Measurements from ENCODE around the gene OLFML2A.

The OLFML2A gene

GRCh38 chr9:124747065-124747464 lies 29.9 kb upstream of the OLFML2A start:
- Histone ChIP-seq H3K9me3 (ENCODE audit: control insufficient read depth, insufficient read depth, low read length) (no peaks in the 10 kb centered on the region), H3K27ac (ENCODE audit: low read depth, low read length) (no peak overlapping the region), H3K36me3 (ENCODE audit: control insufficient read depth, insufficient read depth, low read length) (no peaks in the 10 kb centered on the region), H3K27me3 (ENCODE audit: control insufficient read depth, insufficient read depth, low read length) (no peaks in the 10 kb centered on the region), H3K4me3 (ENCODE audit: low read depth, low read length) (no peak overlapping the region), H3K9ac (ENCODE audit: low read depth, low read length) (no peak overlapping the region), H3K4me1 (ENCODE audit: control insufficient read depth, insufficient read depth, low read length) (peaks cover 14% of the 10 kb centered on the region)

GRCh38 chr9:124749284-124749683 lies 27.6 kb upstream of the OLFML2A start:
- no peak overlapping the region for H3K9ac ChIP-seq (ENCODE audit: low read depth, low read length)
- no peaks in the 10 kb centered on the region for H3K36me3 ChIP-seq (ENCODE audit: control insufficient read depth, insufficient read depth, low read length)

GRCh38 chr9:124749781-124750180 lies 27.2 kb upstream of the OLFML2A start:
- H3K27ac ChIP-seq (ENCODE audit: low read depth, low read length), result no peak overlapping the region

More at GRCh38 chr9:124749284-124749683, 27.6 kb upstream of the OLFML2A start:
- H3K4me1 ChIP-seq (ENCODE audit: control insufficient read depth, insufficient read depth, low read length), result peaks cover 25% of the 10 kb centered on the region
- H3K27me3 ChIP-seq (ENCODE audit: control insufficient read depth, insufficient read depth, low read length), result no peaks in the 10 kb centered on the region
- no peak overlapping the region for H3K4me3 ChIP-seq (ENCODE audit: low read depth, low read length)
- no peaks in the 10 kb centered on the region for H3K9me3 ChIP-seq (ENCODE audit: control insufficient read depth, insufficient read depth, low read length)
- no peak overlapping the region for H3K27ac ChIP-seq (ENCODE audit: low read depth, low read length)

GRCh38 chr9:124752967-124753366 lies 24.0 kb upstream of the OLFML2A start:
- Histone ChIP-seq H3K27me3 (ENCODE audit: control insufficient read depth, insufficient read depth, low read length) (no peaks in the 10 kb centered on the region), H3K36me3 (ENCODE audit: control insufficient read depth, insufficient read depth, low read length) (no peaks in the 10 kb centered on the region), H3K4me3 (ENCODE audit: low read depth, low read length) (no peak overlapping the region), H3K9ac (ENCODE audit: low read depth, low read length) (no peak overlapping the region), H3K4me1 (ENCODE audit: control insufficient read depth, insufficient read depth, low read length) (peaks cover 61% of the 10 kb centered on the region), H3K9me3 (ENCODE audit: control insufficient read depth, insufficient read depth, low read length) (no peaks in the 10 kb centered on the region), H3K27ac (ENCODE audit: low read depth, low read length) (peak overlapping the region; percentile 55)

More at GRCh38 chr9:124749781-124750180, 27.2 kb upstream of the OLFML2A start:
- H3K27me3 ChIP-seq (ENCODE audit: control insufficient read depth, insufficient read depth, low read length), result no peaks in the 10 kb centered on the region
- no peak overlapping the region for H3K4me3 ChIP-seq (ENCODE audit: low read depth, low read length)
- no peak overlapping the region for H3K9ac ChIP-seq (ENCODE audit: low read depth, low read length)
- H3K36me3 ChIP-seq (ENCODE audit: control insufficient read depth, insufficient read depth, low read length), result no peaks in the 10 kb centered on the region
- peaks cover 29% of the 10 kb centered on the region for H3K4me1 ChIP-seq (ENCODE audit: control insufficient read depth, insufficient read depth, low read length)
- no peaks in the 10 kb centered on the region for H3K9me3 ChIP-seq (ENCODE audit: control insufficient read depth, insufficient read depth, low read length)

- Histone ChIP-seq H3K4me1 (ENCODE audit: control insufficient read depth, insufficient read depth, low read length) (peaks cover 74% of the 10 kb centered on the region), H3K27me3 (ENCODE audit: control insufficient read depth, insufficient read depth, low read length) (no peaks in the 10 kb centered on the region), H3K9ac (ENCODE audit: low read depth, low read length) (no peak overlapping the region), H3K4me3 (ENCODE audit: low read depth, low read length) (no peak overlapping the region), H3K27ac (ENCODE audit: low read depth, low read length) (no peak overlapping the region), H3K9me3 (ENCODE audit: control insufficient read depth, insufficient read depth, low read length) (no peaks in the 10 kb centered on the region), H3K36me3 (ENCODE audit: control insufficient read depth, insufficient read depth, low read length) (no peaks in the 10 kb centered on the region)
Observed at GRCh38 chr9:124754289-124754688, 22.6 kb upstream of the OLFML2A start.

- peak overlapping the region; percentile 96 for H3K27ac ChIP-seq (ENCODE audit: low read depth, low read length)
- H3K4me3 ChIP-seq (ENCODE audit: low read depth, low read length), result no peak overlapping the region
- H3K27me3 ChIP-seq (ENCODE audit: control insufficient read depth, insufficient read depth, low read length), result no peaks in the 10 kb centered on the region
- no peaks in the 10 kb centered on the region for H3K9me3 ChIP-seq (ENCODE audit: control insufficient read depth, insufficient read depth, low read length)
- H3K9ac ChIP-seq (ENCODE audit: low read depth, low read length), result no peak overlapping the region
- no peaks in the 10 kb centered on the region for H3K36me3 ChIP-seq (ENCODE audit: control insufficient read depth, insufficient read depth, low read length)
- peaks cover 76% of the 10 kb centered on the region for H3K4me1 ChIP-seq (ENCODE audit: control insufficient read depth, insufficient read depth, low read length)
Observed at GRCh38 chr9:124755061-124755460, 21.9 kb upstream of the OLFML2A start.

GRCh38 chr9:124756011-124756410 lies 20.9 kb upstream of the OLFML2A start:
- peaks cover 81% of the 10 kb centered on the region for H3K4me1 ChIP-seq (ENCODE audit: control insufficient read depth, insufficient read depth, low read length)
- H3K4me3 ChIP-seq (ENCODE audit: low read depth, low read length), result no peak overlapping the region
- no peak overlapping the region for H3K9ac ChIP-seq (ENCODE audit: low read depth, low read length)
- peak overlapping the region; percentile 96 for H3K27ac ChIP-seq (ENCODE audit: low read depth, low read length)
- no peaks in the 10 kb centered on the region for H3K36me3 ChIP-seq (ENCODE audit: control insufficient read depth, insufficient read depth, low read length)
- no peaks in the 10 kb centered on the region for H3K9me3 ChIP-seq (ENCODE audit: control insufficient read depth, insufficient read depth, low read length)
- no peaks in the 10 kb centered on the region for H3K27me3 ChIP-seq (ENCODE audit: control insufficient read depth, insufficient read depth, low read length)

- H3K4me3 ChIP-seq (ENCODE audit: low read depth, low read length), result peak overlapping the region; percentile 53
- H3K27me3 ChIP-seq (ENCODE audit: control insufficient read depth, insufficient read depth, low read length), result no peaks in the 10 kb centered on the region
- peak overlapping the region; percentile 45; the same call in 1 of the 2 replicates for H3K9ac ChIP-seq (ENCODE audit: low read depth, low read length)
- peaks cover 93% of the 10 kb centered on the region for H3K4me1 ChIP-seq (ENCODE audit: control insufficient read depth, insufficient read depth, low read length)
- H3K27ac ChIP-seq (ENCODE audit: low read depth, low read length), result peak overlapping the region; percentile 96
- H3K9me3 ChIP-seq (ENCODE audit: control insufficient read depth, insufficient read depth, low read length), result no peaks in the 10 kb centered on the region
- no peaks in the 10 kb centered on the region for H3K36me3 ChIP-seq (ENCODE audit: control insufficient read depth, insufficient read depth, low read length)
Observed at GRCh38 chr9:124757616-124758015, 19.3 kb upstream of the OLFML2A start.

- Histone ChIP-seq H3K4me3 (ENCODE audit: low read depth, low read length) (peak overlapping the region; percentile 53), H3K36me3 (ENCODE audit: control insufficient read depth, insufficient read depth, low read length) (no peaks in the 10 kb centered on the region), H3K27me3 (ENCODE audit: control insufficient read depth, insufficient read depth, low read length) (no peaks in the 10 kb centered on the region), H3K27ac (ENCODE audit: low read depth, low read length) (peak overlapping the region; percentile 96), H3K9me3 (ENCODE audit: control insufficient read depth, insufficient read depth, low read length) (no peaks in the 10 kb centered on the region), H3K4me1 (ENCODE audit: control insufficient read depth, insufficient read depth, low read length) (peaks cover 93% of the 10 kb centered on the region), H3K9ac (ENCODE audit: low read depth, low read length) (peak overlapping the region; percentile 45; the same call in 1 of the 2 replicates)
Observed at GRCh38 chr9:124758061-124758460, 18.9 kb upstream of the OLFML2A start.

- no peak overlapping the region for H3K9ac ChIP-seq (ENCODE audit: low read depth, low read length)
- H3K36me3 ChIP-seq (ENCODE audit: control insufficient read depth, insufficient read depth, low read length), result no peaks in the 10 kb centered on the region
- peaks cover 93% of the 10 kb centered on the region for H3K4me1 ChIP-seq (ENCODE audit: control insufficient read depth, insufficient read depth, low read length)
- H3K9me3 ChIP-seq (ENCODE audit: control insufficient read depth, insufficient read depth, low read length), result no peaks in the 10 kb centered on the region
- H3K27ac ChIP-seq (ENCODE audit: low read depth, low read length), result peak overlapping the region; percentile 96
- no peaks in the 10 kb centered on the region for H3K27me3 ChIP-seq (ENCODE audit: control insufficient read depth, insufficient read depth, low read length)
- H3K4me3 ChIP-seq (ENCODE audit: low read depth, low read length), result peak overlapping the region; percentile 53
Observed at GRCh38 chr9:124758691-124759090, 18.2 kb upstream of the OLFML2A start.

- H3K27ac ChIP-seq (ENCODE audit: low read depth, low read length), result peak overlapping the region; percentile 96
- H3K4me3 ChIP-seq (ENCODE audit: low read depth, low read length), result no peak overlapping the region
- no peak overlapping the region for H3K9ac ChIP-seq (ENCODE audit: low read depth, low read length)
- no peaks in the 10 kb centered on the region for H3K9me3 ChIP-seq (ENCODE audit: control insufficient read depth, insufficient read depth, low read length)
- H3K27me3 ChIP-seq (ENCODE audit: control insufficient read depth, insufficient read depth, low read length), result no peaks in the 10 kb centered on the region
- H3K36me3 ChIP-seq (ENCODE audit: control insufficient read depth, insufficient read depth, low read length), result no peaks in the 10 kb centered on the region
- H3K4me1 ChIP-seq (ENCODE audit: control insufficient read depth, insufficient read depth, low read length), result peaks cover 90% of the 10 kb centered on the region
Observed at GRCh38 chr9:124759327-124759726, 17.6 kb upstream of the OLFML2A start.

Data from HUES48 (cell line).